Choroid plexus epithelial cell (primary cell): Measurements from ENCODE around the gene MAN1A1.

Source experiments
- DNase-seq: peaks from one replicate; pipeline ENCODE4 v3.0.0-alpha.2; 2010; ENCODE audit warnings: low read depth
- H3K4me3 ChIP-seq: 2 replicates; pipeline ENCODE4 v1.5.1; 2011; ENCODE audit warnings: low read depth, mild to moderate bottlenecking, control low read depth, low read length, moderate library complexity
- TF ChIP-seq, protein P1 (sequence below): conservative IDR thresholded peaks from 2 replicates; pipeline ENCODE4 v1.5.1; 2011; ENCODE audit warnings: low read depth, mild to moderate bottlenecking, control low read depth, inconsistent platforms, low read length, moderate library complexity

Gene MAN1A1

DNA sequence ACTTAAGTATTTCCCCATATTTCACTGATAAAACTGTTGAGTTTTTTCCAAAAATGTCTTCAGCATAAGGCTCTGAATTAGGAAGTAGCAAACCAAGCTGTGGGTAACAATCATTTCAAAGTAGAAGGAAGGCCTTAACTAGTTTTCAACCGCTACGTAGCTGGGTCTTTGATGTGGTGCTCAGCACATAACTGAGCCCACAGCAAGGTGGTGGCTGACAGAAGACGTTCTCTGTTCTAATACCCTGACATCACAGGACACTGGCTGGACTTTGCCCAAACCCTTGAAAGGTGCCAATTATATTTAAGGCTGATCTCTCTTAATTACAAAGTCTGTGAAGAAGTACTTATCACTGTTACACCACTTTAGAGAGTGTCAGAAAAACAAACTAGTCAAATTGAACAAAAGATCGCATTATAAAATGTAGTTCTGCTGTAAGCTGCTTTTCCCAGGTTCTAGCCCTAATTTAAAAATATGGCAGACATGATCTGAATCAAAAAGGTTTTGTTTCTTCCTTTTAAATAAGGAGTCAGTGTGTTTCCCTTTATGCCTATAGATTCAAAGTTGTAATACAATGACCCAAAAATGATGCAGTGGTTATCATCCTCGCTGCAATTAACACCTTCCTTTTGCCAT lies 26.7 kb downstream of the MAN1A1 start:
- TF ChIP-seq, protein P1, sequence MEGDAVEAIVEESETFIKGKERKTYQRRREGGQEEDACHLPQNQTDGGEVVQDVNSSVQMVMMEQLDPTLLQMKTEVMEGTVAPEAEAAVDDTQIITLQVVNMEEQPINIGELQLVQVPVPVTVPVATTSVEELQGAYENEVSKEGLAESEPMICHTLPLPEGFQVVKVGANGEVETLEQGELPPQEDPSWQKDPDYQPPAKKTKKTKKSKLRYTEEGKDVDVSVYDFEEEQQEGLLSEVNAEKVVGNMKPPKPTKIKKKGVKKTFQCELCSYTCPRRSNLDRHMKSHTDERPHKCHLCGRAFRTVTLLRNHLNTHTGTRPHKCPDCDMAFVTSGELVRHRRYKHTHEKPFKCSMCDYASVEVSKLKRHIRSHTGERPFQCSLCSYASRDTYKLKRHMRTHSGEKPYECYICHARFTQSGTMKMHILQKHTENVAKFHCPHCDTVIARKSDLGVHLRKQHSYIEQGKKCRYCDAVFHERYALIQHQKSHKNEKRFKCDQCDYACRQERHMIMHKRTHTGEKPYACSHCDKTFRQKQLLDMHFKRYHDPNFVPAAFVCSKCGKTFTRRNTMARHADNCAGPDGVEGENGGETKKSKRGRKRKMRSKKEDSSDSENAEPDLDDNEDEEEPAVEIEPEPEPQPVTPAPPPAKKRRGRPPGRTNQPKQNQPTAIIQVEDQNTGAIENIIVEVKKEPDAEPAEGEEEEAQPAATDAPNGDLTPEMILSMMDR = no peak
- no peak for DNase-seq
- H3K4me3 ChIP-seq = no peak overlapping the region

DNA sequence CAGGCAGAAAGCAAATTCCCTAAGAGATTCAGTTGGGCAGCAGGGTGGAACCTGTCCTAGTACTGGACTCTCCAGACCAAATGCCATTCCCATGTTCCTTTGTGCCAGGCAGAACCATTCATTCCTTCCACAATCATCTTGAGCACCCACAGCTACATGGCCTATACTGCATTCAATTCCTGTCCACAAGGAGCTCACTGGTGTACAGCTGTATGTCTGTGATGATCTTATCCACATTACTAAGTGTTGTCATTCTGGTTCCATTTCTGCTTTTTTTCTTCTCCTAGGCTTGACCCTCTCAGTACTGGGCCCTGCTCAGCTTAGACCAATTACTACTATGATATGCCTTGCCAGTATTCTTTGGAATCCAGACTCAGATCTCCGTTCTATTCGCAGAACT lies 27.5 kb downstream of the MAN1A1 start:
- TF ChIP-seq, protein P1 = no peak
- no peak overlapping the region for H3K4me3 ChIP-seq
- no peak for DNase-seq

DNA sequence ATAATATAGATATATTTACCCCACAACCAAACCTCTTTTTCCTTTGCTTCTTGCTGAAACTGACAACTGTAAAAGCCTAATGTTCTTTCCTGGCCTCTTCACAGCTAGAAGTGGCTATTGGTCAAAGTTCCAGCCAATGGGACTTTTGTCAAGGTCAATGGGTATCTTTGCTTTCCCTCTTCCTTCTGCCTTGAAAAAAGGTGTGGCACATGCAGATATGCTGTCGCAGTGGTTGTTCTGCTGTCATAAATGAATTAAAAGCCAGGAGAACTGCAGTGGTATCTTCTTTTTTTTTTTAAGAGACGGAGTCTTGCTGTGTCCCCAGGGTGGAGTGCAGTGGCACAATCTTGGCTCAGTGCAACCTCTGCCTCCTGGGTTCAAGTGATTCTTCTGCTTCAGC lies 29.9 kb downstream of the MAN1A1 start:
- no peak for DNase-seq
- no peak overlapping the region for H3K4me3 ChIP-seq
- TF ChIP-seq, protein P1 = no peak

DNA sequence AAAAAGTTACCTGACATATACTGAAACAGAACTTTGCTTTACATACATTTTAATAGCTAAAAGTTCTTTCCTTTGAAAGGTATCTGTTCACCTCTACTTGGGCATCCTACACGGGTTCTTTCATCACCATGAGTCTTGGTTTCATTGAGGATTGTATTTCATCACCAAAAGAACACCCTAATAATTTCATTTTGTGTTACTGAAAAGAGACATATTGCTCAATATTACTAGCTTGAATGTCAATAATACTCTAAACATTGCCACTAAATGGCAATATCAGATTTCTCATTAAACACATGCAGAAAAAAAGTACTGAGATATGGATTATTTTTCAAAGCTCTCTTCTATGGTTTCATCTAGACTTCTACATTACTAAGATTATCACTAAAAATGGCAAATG lies 30.8 kb downstream of the MAN1A1 start:
- TF ChIP-seq, protein P1 = no peak
- H3K4me3 ChIP-seq = no peak overlapping the region
- no peak for DNase-seq

DNA sequence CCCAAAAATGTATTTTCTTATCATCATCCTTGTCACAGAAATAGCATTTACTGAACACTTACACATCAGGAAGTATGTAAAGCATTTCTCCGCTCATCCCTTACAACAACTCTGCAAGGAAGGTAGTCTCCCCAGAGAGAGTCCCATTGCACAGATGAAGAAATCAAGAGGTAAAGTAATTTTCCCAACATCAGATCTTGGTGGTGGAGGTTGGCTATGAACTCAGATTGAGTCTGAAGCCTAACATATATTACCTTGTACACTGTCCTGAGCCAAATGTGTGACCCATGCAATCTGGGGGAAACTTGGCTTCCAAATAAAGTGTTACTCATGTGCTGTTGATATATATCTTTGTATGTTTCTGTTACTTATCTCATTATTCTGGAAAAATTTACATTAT lies 31.4 kb downstream of the MAN1A1 start:
- no peak overlapping the region for H3K4me3 ChIP-seq
- no peak for DNase-seq
- TF ChIP-seq, protein P1 = no peak

DNA sequence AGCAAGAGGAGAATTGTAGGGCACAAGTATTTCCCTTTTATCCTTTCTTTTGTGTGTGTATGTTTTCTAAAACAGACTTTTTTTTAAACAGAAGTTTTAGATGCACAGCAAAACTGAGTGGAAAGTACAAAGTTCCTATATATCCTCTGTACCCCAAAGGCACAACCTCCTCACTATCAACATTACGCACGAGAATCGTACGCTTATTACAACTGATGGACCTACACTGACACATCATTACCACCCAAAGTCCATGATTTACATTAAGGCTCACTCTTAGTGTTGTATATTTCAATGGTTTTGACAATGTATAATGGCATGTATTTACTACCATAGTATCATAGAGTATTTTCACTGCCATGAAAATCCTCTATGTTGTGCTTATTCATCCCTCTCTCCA lies 32.6 kb downstream of the MAN1A1 start:
- H3K4me3 ChIP-seq = no peak overlapping the region
- DNase-seq = no peak
- TF ChIP-seq, protein P1 = no peak

DNA sequence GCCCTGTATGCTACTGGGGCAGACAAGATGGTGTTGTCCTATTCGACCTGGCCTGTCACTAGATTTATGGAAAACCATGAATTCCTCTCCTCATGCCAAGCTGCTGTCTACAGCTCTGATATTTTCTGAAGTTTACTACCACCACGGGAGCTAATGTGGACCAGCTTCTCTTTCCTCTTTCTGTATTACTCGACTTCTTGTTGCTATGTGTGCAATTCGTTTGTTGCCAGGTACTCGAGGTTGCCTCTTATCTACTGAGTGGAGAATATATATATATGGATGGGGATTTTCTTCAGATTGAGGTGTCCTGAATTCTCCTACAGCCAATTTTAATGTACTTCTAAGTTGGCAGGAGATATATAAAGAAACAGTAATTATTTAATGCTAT lies 34.7 kb downstream of the MAN1A1 start:
- TF ChIP-seq, protein P1 = no peak
- no peak overlapping the region for H3K4me3 ChIP-seq
- DNase-seq = no peak
